Measurements from ENCODE around the gene TYMS.

DNA sequence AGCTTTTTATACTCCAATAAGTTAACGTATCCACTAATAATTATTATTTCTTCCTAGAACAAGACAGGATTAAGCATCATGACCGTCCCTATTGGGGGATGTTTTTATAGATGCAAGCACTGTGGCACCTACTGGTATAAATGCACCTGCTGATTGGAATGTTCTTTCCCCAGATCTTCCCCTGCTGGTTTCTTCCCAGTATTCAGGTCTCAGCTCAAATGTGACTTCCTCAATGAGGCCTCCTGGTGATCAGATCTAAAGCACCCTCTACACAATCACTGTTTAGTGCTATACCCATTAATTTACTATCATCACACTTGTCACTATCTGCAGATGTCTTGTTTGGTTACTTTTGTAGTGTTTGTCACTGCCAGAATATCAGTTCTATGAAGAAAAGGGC lies 3.9 kb upstream of the TYMS start:
- TF ChIP-seq, protein P1, sequence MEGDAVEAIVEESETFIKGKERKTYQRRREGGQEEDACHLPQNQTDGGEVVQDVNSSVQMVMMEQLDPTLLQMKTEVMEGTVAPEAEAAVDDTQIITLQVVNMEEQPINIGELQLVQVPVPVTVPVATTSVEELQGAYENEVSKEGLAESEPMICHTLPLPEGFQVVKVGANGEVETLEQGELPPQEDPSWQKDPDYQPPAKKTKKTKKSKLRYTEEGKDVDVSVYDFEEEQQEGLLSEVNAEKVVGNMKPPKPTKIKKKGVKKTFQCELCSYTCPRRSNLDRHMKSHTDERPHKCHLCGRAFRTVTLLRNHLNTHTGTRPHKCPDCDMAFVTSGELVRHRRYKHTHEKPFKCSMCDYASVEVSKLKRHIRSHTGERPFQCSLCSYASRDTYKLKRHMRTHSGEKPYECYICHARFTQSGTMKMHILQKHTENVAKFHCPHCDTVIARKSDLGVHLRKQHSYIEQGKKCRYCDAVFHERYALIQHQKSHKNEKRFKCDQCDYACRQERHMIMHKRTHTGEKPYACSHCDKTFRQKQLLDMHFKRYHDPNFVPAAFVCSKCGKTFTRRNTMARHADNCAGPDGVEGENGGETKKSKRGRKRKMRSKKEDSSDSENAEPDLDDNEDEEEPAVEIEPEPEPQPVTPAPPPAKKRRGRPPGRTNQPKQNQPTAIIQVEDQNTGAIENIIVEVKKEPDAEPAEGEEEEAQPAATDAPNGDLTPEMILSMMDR (IDR thresholded peaks at IDR 0.05 in 8 of 11, conservative IDR thresholded peaks at IDR 0.05 in 3 of 11): no peak
- no peak for TF ChIP-seq POLR2A (IDR thresholded peaks at IDR 0.05)
